Measurements from ENCODE around the gene BRME1.
"Not testable (repeated sequence)": the region's sequence is repeated elsewhere in the genome, so short reads cannot be mapped to it uniquely, and the experiment has no call there.

Gene BRME1

GRCh38 chr19:13931391-13932148 is 25.7 kb upstream of the BRME1 start:
- no peak overlapping the region for H3K27ac ChIP-seq
- no peak overlapping the region for H3K9ac ChIP-seq (ENCODE audit: insufficient read length)
- H3K4me3 ChIP-seq: no peak overlapping the region
- no peaks in the 10 kb centered on the region; the same call in 1 of the 2 replicates for H3K36me3 ChIP-seq (ENCODE audit: insufficient read depth, low read length)
- H3K9me3 ChIP-seq (ENCODE audit: low read depth, low read length): no peaks in the 10 kb centered on the region
- DNase-seq (ENCODE audit: low read depth, low spot score): no peak
- no peak for TF ChIP-seq POLR2AphosphoS5 (IDR thresholded peaks at IDR 0.05; ENCODE audit: borderline replicate concordance, low read depth, low read length)
- no peak for TF ChIP-seq FOXP2 (optimal IDR thresholded peaks at IDR 0.05; ENCODE audit: control extremely low read depth, extremely low read length, insufficient read depth)
- TF ChIP-seq EZH2 (IDR thresholded peaks at IDR 0.05): no peak

DNA sequence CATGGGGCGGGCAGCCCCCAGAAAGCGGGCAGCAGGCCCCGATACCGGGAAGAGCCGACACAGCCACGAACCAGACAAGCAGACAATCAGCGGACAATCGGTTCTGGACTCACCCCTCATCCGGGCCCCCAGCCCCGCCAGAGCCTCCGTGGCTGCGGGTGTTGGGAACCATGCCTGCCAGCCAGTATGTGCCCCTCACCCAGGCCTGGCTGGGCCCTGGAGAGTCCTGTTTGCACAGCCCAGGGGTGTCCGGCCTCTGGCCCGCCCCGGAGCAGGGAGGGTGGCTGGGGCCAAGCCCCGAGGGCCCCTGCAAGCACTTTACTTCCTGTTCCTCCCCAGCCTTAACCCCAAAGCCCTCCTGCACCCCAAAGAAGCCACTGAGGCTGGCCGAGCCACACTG is 24.5 kb upstream of the BRME1 start:
- TF ChIP-seq FOXP2 (optimal IDR thresholded peaks at IDR 0.05; ENCODE audit: control extremely low read depth, extremely low read length, insufficient read depth) (no peak), POLR2AphosphoS5 (IDR thresholded peaks at IDR 0.05; ENCODE audit: borderline replicate concordance, low read depth, low read length) (no peak), EZH2 (IDR thresholded peaks at IDR 0.05) (no peak)
- Histone ChIP-seq H3K9me3 (ENCODE audit: low read depth, low read length) (no peaks in the 10 kb centered on the region), H3K4me3 (no peak overlapping the region), H3K36me3 (ENCODE audit: insufficient read depth, low read length) (no peaks in the 10 kb centered on the region; the same call in 1 of the 2 replicates), H3K27ac (no peak overlapping the region), H3K9ac (ENCODE audit: insufficient read length) (no peak overlapping the region)
- DNase-seq (ENCODE audit: low read depth, low spot score): no peak

- Histone ChIP-seq H3K27ac (no peak overlapping the region), H3K4me3 (no peak overlapping the region), H3K9me3 (ENCODE audit: low read depth, low read length) (no peaks in the 10 kb centered on the region), H3K9ac (ENCODE audit: insufficient read length) (no peak overlapping the region), H3K36me3 (ENCODE audit: insufficient read depth, low read length) (no peaks in the 10 kb centered on the region; the same call in 1 of the 2 replicates)
- no peak for TF ChIP-seq POLR2AphosphoS5 (IDR thresholded peaks at IDR 0.05; ENCODE audit: borderline replicate concordance, low read depth, low read length)
- TF ChIP-seq EZH2 (IDR thresholded peaks at IDR 0.05): no peak
- no peak for TF ChIP-seq FOXP2 (optimal IDR thresholded peaks at IDR 0.05; ENCODE audit: control extremely low read depth, extremely low read length, insufficient read depth)
- no peak for DNase-seq (ENCODE audit: low read depth, low spot score)
Observed at GRCh38 chr19:13929956-13930355, 24.0 kb upstream of the BRME1 start.

- Histone ChIP-seq H3K36me3 (ENCODE audit: insufficient read depth, low read length) (peaks cover 2% of the 10 kb centered on the region; the same call in 1 of the 2 replicates), H3K9me3 (ENCODE audit: low read depth, low read length) (no peaks in the 10 kb centered on the region), H3K9ac (ENCODE audit: insufficient read length) (no peak overlapping the region), H3K27ac (no peak overlapping the region), H3K4me3 (no peak overlapping the region)
- TF ChIP-seq FOXP2 (optimal IDR thresholded peaks at IDR 0.05; ENCODE audit: control extremely low read depth, extremely low read length, insufficient read depth): no peak
- no peak for TF ChIP-seq POLR2AphosphoS5 (IDR thresholded peaks at IDR 0.05; ENCODE audit: borderline replicate concordance, low read depth, low read length)
- TF ChIP-seq EZH2 (IDR thresholded peaks at IDR 0.05): no peak
- DNase-seq (ENCODE audit: low read depth, low spot score): no peak
Observed at GRCh38 chr19:13929340-13929739, 23.4 kb upstream of the BRME1 start.

DNA sequence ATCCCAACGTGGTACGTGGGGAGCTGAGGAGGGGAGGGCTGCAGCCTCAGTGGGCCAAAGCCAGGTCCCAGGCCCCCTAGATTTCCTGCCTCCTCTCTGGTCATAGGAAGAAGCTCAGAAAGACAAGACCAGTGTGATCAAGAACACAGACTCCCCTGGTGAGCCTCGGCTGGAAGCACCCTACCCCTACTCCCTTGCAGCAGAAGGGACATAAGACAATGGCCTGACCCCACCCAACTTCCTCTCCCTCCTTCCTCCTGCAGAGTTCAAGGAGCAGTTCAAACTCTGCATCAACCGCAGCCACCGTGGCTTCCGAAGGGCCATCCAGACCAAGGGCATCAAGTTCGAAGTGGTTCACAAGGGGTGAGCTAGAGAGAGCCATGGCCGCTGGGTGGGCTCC is 20.8 kb upstream of the BRME1 start:
- Histone ChIP-seq H3K4me3 (no peak overlapping the region), H3K27ac (no peak overlapping the region), H3K9ac (ENCODE audit: insufficient read length) (no peak overlapping the region), H3K9me3 (ENCODE audit: low read depth, low read length) (no peaks in the 10 kb centered on the region), H3K36me3 (ENCODE audit: insufficient read depth, low read length) (peaks cover 12% of the 10 kb centered on the region; the same call in 1 of the 2 replicates)
- DNase-seq (ENCODE audit: low read depth, low spot score): no peak
- TF ChIP-seq POLR2AphosphoS5 (IDR thresholded peaks at IDR 0.05; ENCODE audit: borderline replicate concordance, low read depth, low read length) (no peak), EZH2 (IDR thresholded peaks at IDR 0.05) (no peak), FOXP2 (optimal IDR thresholded peaks at IDR 0.05; ENCODE audit: control extremely low read depth, extremely low read length, insufficient read depth) (no peak)

DNA sequence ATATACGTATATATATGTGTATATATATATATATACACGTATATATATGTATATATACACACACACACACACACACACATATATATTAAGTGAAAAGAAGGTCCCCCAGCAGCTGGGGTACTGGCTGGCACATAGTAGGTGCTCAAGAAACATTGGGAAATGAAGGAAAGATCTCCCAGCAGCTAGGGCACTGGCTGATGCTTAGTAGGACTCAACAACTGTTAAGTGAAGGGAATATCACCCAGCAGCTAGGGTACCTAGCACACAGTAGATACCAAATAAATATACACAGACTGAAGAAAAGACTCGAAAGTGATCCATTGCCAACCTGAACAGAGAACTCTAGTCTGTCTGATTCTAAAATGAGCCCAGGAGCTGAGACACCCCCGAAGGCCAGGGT is 20.1 kb upstream of the BRME1 start:
- Histone ChIP-seq H3K9ac (ENCODE audit: insufficient read length) (no peak overlapping the region), H3K4me3 (no peak overlapping the region), H3K36me3 (ENCODE audit: insufficient read depth, low read length) (peaks cover 19% of the 10 kb centered on the region), H3K27ac (no peak overlapping the region), H3K9me3 (ENCODE audit: low read depth, low read length) (no peaks in the 10 kb centered on the region)
- DNase-seq (ENCODE audit: low read depth, low spot score): no peak
- TF ChIP-seq POLR2AphosphoS5 (IDR thresholded peaks at IDR 0.05; ENCODE audit: borderline replicate concordance, low read depth, low read length) (no peak), FOXP2 (optimal IDR thresholded peaks at IDR 0.05; ENCODE audit: control extremely low read depth, extremely low read length, insufficient read depth) (no peak), EZH2 (IDR thresholded peaks at IDR 0.05) (no peak)

DNA sequence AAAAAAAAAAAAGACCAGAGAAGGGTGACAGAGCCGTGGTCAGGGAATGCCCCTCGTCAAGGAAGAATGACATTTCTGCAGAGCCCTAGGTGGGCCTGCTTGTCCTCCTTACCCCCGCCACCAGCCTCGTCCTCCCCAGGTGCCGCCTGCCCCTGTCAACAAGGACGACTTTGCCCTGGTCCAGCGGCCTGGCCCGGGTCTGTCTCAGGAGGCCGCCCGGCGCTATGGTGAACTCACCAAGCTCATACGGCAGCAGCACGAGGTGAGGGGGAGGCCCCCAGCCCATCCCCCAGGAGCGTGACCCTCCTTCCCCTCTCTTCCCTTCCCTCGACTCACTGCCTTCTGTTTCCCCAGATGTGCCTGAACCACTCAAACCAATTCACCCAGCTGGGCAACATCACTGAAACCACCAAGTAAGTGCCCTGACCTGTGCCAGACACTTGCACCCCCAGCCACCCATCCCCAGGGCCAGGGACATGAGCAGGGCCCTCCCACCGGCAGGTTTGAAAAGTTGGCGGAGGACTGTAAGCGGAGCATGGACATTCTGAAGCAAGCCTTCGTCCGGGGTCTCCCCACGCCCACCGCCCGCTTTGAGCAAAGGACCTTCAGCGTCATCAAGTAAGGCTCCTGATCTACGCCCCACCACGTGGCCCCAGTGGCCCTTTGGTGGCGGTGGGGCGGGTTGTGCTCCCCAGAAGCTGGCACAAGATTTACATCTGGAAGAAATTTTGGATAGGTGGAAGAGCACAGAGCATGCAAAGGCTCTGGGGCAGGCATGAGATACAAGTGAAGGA is 17.5 kb upstream of the BRME1 start:
- Histone ChIP-seq H3K4me3 (no peak overlapping the region), H3K27ac (no peak overlapping the region), H3K9me3 (ENCODE audit: low read depth, low read length) (no peaks in the 10 kb centered on the region), H3K36me3 (ENCODE audit: insufficient read depth, low read length) (peaks cover 39% of the 10 kb centered on the region), H3K9ac (ENCODE audit: insufficient read length) (no peak overlapping the region)
- TF ChIP-seq FOXP2 (optimal IDR thresholded peaks at IDR 0.05; ENCODE audit: control extremely low read depth, extremely low read length, insufficient read depth): no peak
- no peak for TF ChIP-seq EZH2 (IDR thresholded peaks at IDR 0.05)
- TF ChIP-seq POLR2AphosphoS5 (IDR thresholded peaks at IDR 0.05; ENCODE audit: borderline replicate concordance, low read depth, low read length): no peak
- no peak for DNase-seq (ENCODE audit: low read depth, low spot score)

- not testable (repeated sequence) for DNase-seq (ENCODE audit: low read depth, low spot score); H3K4me3 ChIP-seq; H3K9ac ChIP-seq (ENCODE audit: insufficient read length); H3K9me3 ChIP-seq (ENCODE audit: low read depth, low read length); H3K27ac ChIP-seq
- H3K36me3 ChIP-seq (ENCODE audit: insufficient read depth, low read length): peaks cover 43% of the 10 kb centered on the region
Observed at GRCh38 chr19:13922118-13922517, 16.2 kb upstream of the BRME1 start.

Measured in SK-N-MC (cell line).